Hepatocyte (in vitro differentiated cells): ENCODE data around the gene SLAMF9. TPM values are rescaled to one million over a fixed set of nuclear protein-coding genes. Genes with fewer than 3 reads are reported as not detected.

Experiments used
- DNase-seq: peaks from one replicate; pipeline ENCODE4 v3.0.0-alpha.2; 2016; ENCODE audit warnings: low spot score
- H2AFZ ChIP-seq: fragments of 200-600 bp; sonication (generic); 2 replicates; pipeline ENCODE4 v1.6.0; 2016; ENCODE audit warnings: antibody characterized with exemption, mild to moderate bottlenecking
- H3K27ac ChIP-seq: fragments of 200-600 bp; sonication (generic); 2 replicates; pipeline ENCODE4 v1.5.1; 2016; ENCODE audit warnings: mild to moderate bottlenecking
- H3K27me3 ChIP-seq: fragments of 200-600 bp; sonication (generic); 2 replicates; pipeline ENCODE4 v1.6.1; 2016
- H3K36me3 ChIP-seq: fragments of 200-600 bp; sonication (generic); replicated peaks from 2 replicates; pipeline ENCODE4 v1.5.1; 2016; ENCODE audit warnings: low read depth; ENCODE audit not compliant: insufficient read depth
- H3K4me1 ChIP-seq: fragments of 200-600 bp; sonication (generic); 2 replicates; pipeline ENCODE4 v1.5.1; 2016; ENCODE audit warnings: mild to moderate bottlenecking, moderate library complexity; ENCODE audit not compliant: insufficient read depth
- H3K4me2 ChIP-seq: fragments of 200-600 bp; sonication (generic); 2 replicates; pipeline ENCODE4 v1.6.0; 2016
- H3K4me3 ChIP-seq: fragments of 200-600 bp; sonication (generic); 2 replicates; pipeline ENCODE4 v1.5.1; 2016; ENCODE audit warnings: mild to moderate bottlenecking
- H3K79me2 ChIP-seq: fragments of 200-600 bp; sonication (generic); 2 replicates; pipeline ENCODE4 v1.6.0; 2017; ENCODE audit warnings: mild to moderate bottlenecking
- H3K9me2 ChIP-seq: fragments of 200-600 bp; sonication (generic); replicated peaks from 2 replicates; pipeline ENCODE4 v1.6.0; 2017; ENCODE audit warnings: mild to moderate bottlenecking; ENCODE audit not compliant: insufficient read depth
- H3K9me3 ChIP-seq: fragments of 200-600 bp; sonication (generic); 2 replicates; pipeline ENCODE4 v1.5.1; 2016; ENCODE audit warnings: low read depth, mild to moderate bottlenecking
- H4K20me1 ChIP-seq: fragments of 200-600 bp; sonication (generic); 2 replicates; pipeline ENCODE4 v1.6.0; 2016; ENCODE audit warnings: mild to moderate bottlenecking; ENCODE audit not compliant: insufficient read depth, poor library complexity, severe bottlenecking
- EZH2 ChIP-seq: fragments of 200-600 bp; sonication (generic); IDR thresholded peaks from 2 replicates; pipeline ENCODE4 v1.6.1; 2016; ENCODE audit warnings: antibody characterized with exemption, mild to moderate bottlenecking, borderline replicate concordance
- EZH2phosphoT487 ChIP-seq: fragments of 200-600 bp; sonication (generic); IDR thresholded peaks from one replicate; pipeline ENCODE4 v1.6.1; 2018; ENCODE audit warnings: antibody characterized with exemption, mild to moderate bottlenecking, low read depth, moderate library complexity; ENCODE audit not compliant: unreplicated experiment, severe bottlenecking
- WGBS: methylation state at CpG from one replicate; pipeline ENCODE4 v1.1.6; 2016; ENCODE audit warnings: low lambda C conversion rate; ENCODE audit errors: missing lambda C conversion rate; 5-methylcytosine and 5-hydroxymethylcytosine counted together
- polyA plus RNA-seq: library from polyadenylated mRNA; unstranded; fragments of >200 nt; fragmentation: Nextera tagmentation; extraction: Ambion mirVana; gene quantifications from 2 replicates; pipeline ENCODE4 v1.2.1, GENCODE V29; 2016
- total RNA-seq: library from RNA; depleted of rRNA; stranded (reverse); fragments of >200 nt; gene quantifications from 2 replicates; pipeline ENCODE4 v1.2.3, GENCODE V29; 2014
- TF ChIP-seq, protein P1 (sequence below): fragments of 200-600 bp; sonication (generic); IDR thresholded peaks from 2 replicates; pipeline ENCODE4 v1.5.1; 2016; ENCODE audit warnings: antibody characterized with exemption, mild to moderate bottlenecking; ENCODE audit not compliant: poor library complexity

SLAMF9 gene
- total and polyA plus RNA-seq, 2 experiments from 2014 or later: not detected

DNA sequence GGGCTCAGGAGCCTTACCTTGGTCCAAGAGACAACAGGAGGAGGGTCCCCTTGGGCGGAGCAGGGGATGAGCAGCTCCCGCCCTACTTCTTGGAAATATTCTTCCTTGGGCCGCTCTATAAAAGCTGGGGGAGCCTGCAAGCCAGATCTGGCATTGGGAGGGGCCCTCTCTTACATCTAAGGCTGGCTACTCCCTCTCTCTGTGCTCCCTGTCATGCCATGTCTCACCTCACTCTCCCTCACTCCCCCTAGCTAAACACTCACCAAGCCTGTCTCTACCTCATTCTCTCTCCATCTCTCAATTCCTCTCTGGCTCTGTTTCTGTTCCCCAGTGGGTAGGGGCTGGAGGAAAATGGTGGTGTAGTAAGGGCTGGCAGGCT lies 22.3 kb downstream of the SLAMF9 start:
- no peak overlapping the region for H2AFZ ChIP-seq
- H3K27me3 ChIP-seq: no peaks in the 10 kb centered on the region
- H3K36me3 ChIP-seq: no peaks in the 10 kb centered on the region
- no peaks in the 10 kb centered on the region for H3K9me2 ChIP-seq
- H3K9me3 ChIP-seq: no peaks in the 10 kb centered on the region
- H3K4me2 ChIP-seq: no peak overlapping the region
- no peaks in the 10 kb centered on the region for H4K20me1 ChIP-seq
- no peak for TF ChIP-seq EZH2phosphoT487
- no peak for TF ChIP-seq EZH2
- TF ChIP-seq, protein P1, sequence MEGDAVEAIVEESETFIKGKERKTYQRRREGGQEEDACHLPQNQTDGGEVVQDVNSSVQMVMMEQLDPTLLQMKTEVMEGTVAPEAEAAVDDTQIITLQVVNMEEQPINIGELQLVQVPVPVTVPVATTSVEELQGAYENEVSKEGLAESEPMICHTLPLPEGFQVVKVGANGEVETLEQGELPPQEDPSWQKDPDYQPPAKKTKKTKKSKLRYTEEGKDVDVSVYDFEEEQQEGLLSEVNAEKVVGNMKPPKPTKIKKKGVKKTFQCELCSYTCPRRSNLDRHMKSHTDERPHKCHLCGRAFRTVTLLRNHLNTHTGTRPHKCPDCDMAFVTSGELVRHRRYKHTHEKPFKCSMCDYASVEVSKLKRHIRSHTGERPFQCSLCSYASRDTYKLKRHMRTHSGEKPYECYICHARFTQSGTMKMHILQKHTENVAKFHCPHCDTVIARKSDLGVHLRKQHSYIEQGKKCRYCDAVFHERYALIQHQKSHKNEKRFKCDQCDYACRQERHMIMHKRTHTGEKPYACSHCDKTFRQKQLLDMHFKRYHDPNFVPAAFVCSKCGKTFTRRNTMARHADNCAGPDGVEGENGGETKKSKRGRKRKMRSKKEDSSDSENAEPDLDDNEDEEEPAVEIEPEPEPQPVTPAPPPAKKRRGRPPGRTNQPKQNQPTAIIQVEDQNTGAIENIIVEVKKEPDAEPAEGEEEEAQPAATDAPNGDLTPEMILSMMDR: no peak
- no peak overlapping the region for H3K4me3 ChIP-seq
- DNase-seq: no peak
- H3K4me1 ChIP-seq: peaks cover 2% of the 10 kb centered on the region
- H3K79me2 ChIP-seq: no peaks in the 10 kb centered on the region
- H3K27ac ChIP-seq: no peak overlapping the region
- WGBS: 98% methylated on average over 3 of the region's 3 CpGs

DNA sequence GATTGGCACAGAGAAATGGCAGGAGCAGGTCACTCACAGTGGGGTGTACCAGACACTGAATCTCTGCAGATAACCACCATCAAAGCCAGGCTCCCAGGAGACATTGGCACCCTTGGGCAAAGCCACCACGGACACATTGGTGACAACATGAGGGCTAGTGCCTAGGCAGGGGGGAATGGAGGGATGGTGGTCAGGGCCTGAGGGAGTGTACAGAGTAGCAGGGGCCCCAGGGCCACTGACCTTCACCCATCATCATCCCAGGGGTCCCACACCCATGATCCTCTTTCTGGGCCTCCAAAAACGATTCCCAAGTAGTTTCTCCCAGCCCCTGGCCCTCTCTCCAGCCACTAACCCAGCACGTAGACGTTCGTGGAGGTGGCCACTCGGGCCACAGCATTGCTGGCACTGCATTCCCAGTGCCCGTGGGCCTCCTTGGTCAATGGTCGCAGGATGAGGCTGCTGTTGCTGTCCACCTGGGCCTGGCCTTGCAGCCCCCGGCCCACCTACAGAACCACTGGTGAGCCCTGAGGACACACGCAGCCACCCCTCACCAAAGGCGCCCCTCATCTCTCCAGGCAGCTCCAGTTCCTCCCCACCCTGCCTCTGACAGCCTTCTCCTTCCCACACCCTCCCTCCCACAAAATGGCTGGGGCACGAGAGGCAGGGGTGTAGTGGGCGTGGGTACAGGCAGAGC lies 22.8 kb downstream of the SLAMF9 start:
- no peaks in the 10 kb centered on the region for H3K36me3 ChIP-seq
- no peak overlapping the region for H3K27ac ChIP-seq
- H3K4me3 ChIP-seq: no peak overlapping the region
- H4K20me1 ChIP-seq: no peaks in the 10 kb centered on the region
- H3K4me1 ChIP-seq: peaks cover 1% of the 10 kb centered on the region
- H3K27me3 ChIP-seq: no peaks in the 10 kb centered on the region
- DNase-seq: no peak
- H3K9me3 ChIP-seq: no peaks in the 10 kb centered on the region
- H3K79me2 ChIP-seq: no peaks in the 10 kb centered on the region
- WGBS: 92% methylated on average over 13 of the region's 13 CpGs
- TF ChIP-seq EZH2phosphoT487 (no peak), EZH2 (no peak)
- TF ChIP-seq, protein P1: no peak
- H3K4me2 ChIP-seq: no peak overlapping the region
- H2AFZ ChIP-seq: no peak overlapping the region
- no peaks in the 10 kb centered on the region for H3K9me2 ChIP-seq

DNA sequence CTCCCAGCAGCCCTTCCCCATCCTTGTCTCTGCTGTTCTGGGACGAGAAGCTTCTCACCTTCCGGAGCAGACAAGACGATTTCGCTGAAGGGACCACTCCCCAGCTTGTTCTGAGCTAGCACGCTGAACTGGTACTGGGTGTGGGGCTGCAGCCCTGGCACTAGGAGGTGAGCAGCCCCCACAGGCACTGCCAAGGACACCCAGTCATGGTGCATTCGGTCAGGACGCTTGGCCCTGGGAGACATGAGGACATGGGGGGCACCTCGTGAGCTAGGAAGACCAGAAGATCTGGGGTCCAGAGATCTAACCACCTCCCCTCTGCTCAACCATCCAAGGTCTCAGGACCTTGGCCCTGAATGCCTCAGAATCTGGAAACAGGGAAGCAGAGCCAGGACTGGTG lies 23.4 kb downstream of the SLAMF9 start:
- H3K4me3 ChIP-seq: no peak overlapping the region
- no peaks in the 10 kb centered on the region for H3K36me3 ChIP-seq
- H3K9me3 ChIP-seq: no peaks in the 10 kb centered on the region
- no peaks in the 10 kb centered on the region for H3K79me2 ChIP-seq
- WGBS: 94% methylated on average over 8 of the region's 8 CpGs
- no peak overlapping the region for H2AFZ ChIP-seq
- H3K27ac ChIP-seq: no peak overlapping the region
- H3K4me1 ChIP-seq: peaks cover 7% of the 10 kb centered on the region
- H3K9me2 ChIP-seq: no peaks in the 10 kb centered on the region
- no peaks in the 10 kb centered on the region for H4K20me1 ChIP-seq
- H3K4me2 ChIP-seq: no peak overlapping the region
- no peaks in the 10 kb centered on the region for H3K27me3 ChIP-seq
- TF ChIP-seq EZH2: no peak
- TF ChIP-seq, protein P1: no peak
- DNase-seq: no peak
